Activated CD4-positive, alpha-beta T cell treated with anti-CD3 and anti-CD28 coated beads, Interleukin-2, amount 50 U/mL, for 16 hours (primary cell): Measurements from ENCODE around the gene DEF6.

ENCODE experiments used
- DNase-seq: peaks from one replicate; pipeline ENCODE4 v3.0.0-alpha.2; 2020

The DEF6 gene

GRCh38 chr6:35351422-35351821, 53.8 kb downstream of the DEF6 start:
- no peak for DNase-seq

- DNase-seq = no peak
These were observed 55.1 kb downstream of the DEF6 start for GRCh38 chr6:35352735-35353134.

- DNase-seq = no peak
These were observed 56.9 kb downstream of the DEF6 start for GRCh38 chr6:35354361-35355135.

- no peak for DNase-seq
These were observed 58.8 kb downstream of the DEF6 start for GRCh38 chr6:35356391-35356790.

- no peak for DNase-seq
These were observed 60.1 kb downstream of the DEF6 start for GRCh38 chr6:35357677-35358076.

GRCh38 chr6:35358086-35358485, 60.5 kb downstream of the DEF6 start:
- DNase-seq = no peak

- DNase-seq = no peak
These were observed 61.7 kb downstream of the DEF6 start for GRCh38 chr6:35359346-35359743.

- DNase-seq = no peak
These were observed 62.2 kb downstream of the DEF6 start for GRCh38 chr6:35359744-35360348.

GRCh38 chr6:35360349-35361138, 62.9 kb downstream of the DEF6 start:
- no peak for DNase-seq

- no peak for DNase-seq
These were observed 64.6 kb downstream of the DEF6 start for GRCh38 chr6:35362200-35362599.

- DNase-seq = no peak
These were observed 65.7 kb downstream of the DEF6 start for GRCh38 chr6:35363293-35363750.

- no peak for DNase-seq
These were observed 68.1 kb downstream of the DEF6 start for GRCh38 chr6:35365594-35366203.

- DNase-seq = no peak
These were observed 68.6 kb downstream of the DEF6 start for GRCh38 chr6:35366204-35366596.

GRCh38 chr6:35367646-35368037, 70.0 kb downstream of the DEF6 start:
- DNase-seq = no peak

GRCh38 chr6:35368038-35368887, 70.6 kb downstream of the DEF6 start:
- DNase-seq = peak; percentile 86

- peak; percentile 59 for DNase-seq
These were observed 72.6 kb downstream of the DEF6 start for GRCh38 chr6:35370124-35370741.

GRCh38 chr6:35370785-35371493, 73.3 kb downstream of the DEF6 start:
- no peak for DNase-seq
